Body of pancreas (tissue), 4 donors: ENCODE measurements around the gene PRR16. TPM values are rescaled to one million over a fixed set of nuclear protein-coding genes. Genes with fewer than 3 reads are reported as not detected.

ENCODE experiments used
- ATAC-seq: fragments of 150-250 bp; one replicate; pipeline ENCODE4 v1.9.1; 2016
- DNase-seq, 4 donors: peaks; one replicate each; pipeline ENCODE4 v3.0.0-alpha.2; 2019
- H3K27ac ChIP-seq, 4 donors: fragments of 200-600 bp; sonication (generic); 1 replicate in 3 of 4; 2 replicates in 1 of 4; pipeline versions ENCODE4 v1.5.1 to v1.6.1; 2016 to 2019; ENCODE audit warnings: mild to moderate bottlenecking in 1 of 4, mixed read lengths in 1 of 4, moderate library complexity in 1 of 4
- H3K27me3 ChIP-seq, 2 donors: fragments of 200-600 bp; sonication (generic); one replicate each; pipeline ENCODE4 v1.6.0; 2016; ENCODE audit warnings: mild to moderate bottlenecking in 1 of 2
- H3K36me3 ChIP-seq, 2 donors: fragments of 200-600 bp; sonication (generic); replicated peaks in 1 of 2; 2 replicates each; pipeline ENCODE4 v1.5.1; 2016; ENCODE audit warnings: low read depth in 2 of 2; ENCODE audit not compliant: insufficient read depth in 1 of 2
- H3K4me1 ChIP-seq: fragments of 200-600 bp; sonication (generic); one replicate; pipeline ENCODE4 v1.6.0; 2016
- H3K4me3 ChIP-seq, 2 donors: fragments of 200-600 bp; sonication (generic); 1 replicate in 1 of 2; 2 replicates in 1 of 2; pipeline ENCODE4 v1.5.1; 2016 to 2019
- H3K9me3 ChIP-seq, 3 donors: fragments of 200-600 bp; sonication (generic); 1 replicate in 2 of 3; 2 replicates in 1 of 3; pipeline ENCODE4 v1.5.1; 2016
- CTCF ChIP-seq, 7 experiments: fragments of 450-650 bp in 4 of 7; fragments of 200-600 bp in 3 of 7; sonication (generic) in 3 of 7; IDR thresholded peaks; one replicate each; pipeline ENCODE4 v1.5.1; 2016 to 2019; ENCODE audit warnings: antibody characterized with exemption in 7 of 7
- POLR2A ChIP-seq, 3 donors: fragments of 450-650 bp; IDR thresholded peaks; one replicate each; pipeline ENCODE4 v1.6.1; 2016; ENCODE audit warnings: antibody characterized with exemption in 3 of 3, mild to moderate bottlenecking in 2 of 3
- WGBS, 2 donors: methylation state at CpG; one replicate each; pipeline ENCODE4 v1.1.5; 2017; 5-methylcytosine and 5-hydroxymethylcytosine counted together
- intact Hi-C: fragments of 100-400 bp; cut with DNase I; formaldehyde crosslinking; loops from one replicate; pipeline ENCODE4 v1.15.1; 2023
- total RNA-seq, 2 donors: library from RNA; depleted of rRNA; stranded (reverse); fragments of >200 nt; gene quantifications; one replicate each; pipeline ENCODE4 v1.1.0, GENCODE V29; 2016

PRR16 gene
- total RNA-seq, 2 donors from 2014 or later: 0.78 to 0.99 TPM

GRCh38 chr5:120628156-120628555 lies 164.1 kb downstream of the PRR16 start:
- H3K36me3 ChIP-seq: no peaks in the 10 kb centered on the region
- ATAC-seq (no peak), DNase-seq (no peak)
- no peak for TF ChIP-seq POLR2A (IDR thresholded peaks at IDR 0.05)
- TF ChIP-seq CTCF (IDR thresholded peaks at IDR 0.05): no peak
- WGBS, 2 donors: 84 to 88% methylated on average over 3 of the region's 3 CpGs
- no peaks in the 10 kb centered on the region for H3K4me1 ChIP-seq
- no peaks in the 10 kb centered on the region for H3K9me3 ChIP-seq
- H3K27ac ChIP-seq: no peak overlapping the region
- no peaks in the 10 kb centered on the region for H3K27me3 ChIP-seq
- intact Hi-C loops: no loop called here
- H3K4me3 ChIP-seq: no peak overlapping the region

GRCh38 chr5:120630550-120630949 lies 166.4 kb downstream of the PRR16 start:
- H3K9me3 ChIP-seq: no peaks in the 10 kb centered on the region
- TF ChIP-seq CTCF (IDR thresholded peaks at IDR 0.05) (no peak), POLR2A (IDR thresholded peaks at IDR 0.05) (no peak)
- ATAC-seq (no peak), DNase-seq (no peak)
- H3K4me3 ChIP-seq: no peak overlapping the region
- no peaks in the 10 kb centered on the region for H3K4me1 ChIP-seq
- intact Hi-C loops: no loop called here
- no peak overlapping the region for H3K27ac ChIP-seq
- H3K36me3 ChIP-seq: no peaks in the 10 kb centered on the region
- no peaks in the 10 kb centered on the region for H3K27me3 ChIP-seq
- 66 to 73% methylated on average over 5 of the region's 5 CpGs for WGBS, 2 donors

- no peaks in the 10 kb centered on the region for H3K4me1 ChIP-seq
- ATAC-seq (no peak), DNase-seq (no peak)
- H3K36me3 ChIP-seq: no peaks in the 10 kb centered on the region
- H3K27ac ChIP-seq: no peak overlapping the region
- intact Hi-C loops: no loop called here
- TF ChIP-seq CTCF (IDR thresholded peaks at IDR 0.05) (no peak), POLR2A (IDR thresholded peaks at IDR 0.05) (no peak)
- 66 to 75% methylated on average over 2 of the region's 2 CpGs for WGBS, 2 donors
- H3K9me3 ChIP-seq: no peaks in the 10 kb centered on the region
- no peak overlapping the region for H3K4me3 ChIP-seq
- H3K27me3 ChIP-seq: no peaks in the 10 kb centered on the region
These were observed 167.5 kb downstream of the PRR16 start for GRCh38 chr5:120631611-120632010.

GRCh38 chr5:120632430-120632829 lies 168.3 kb downstream of the PRR16 start:
- Histone ChIP-seq H3K27ac (no peak overlapping the region), H3K4me1 (no peaks in the 10 kb centered on the region), H3K27me3 (no peaks in the 10 kb centered on the region), H3K9me3 (no peaks in the 10 kb centered on the region), H3K36me3 (no peaks in the 10 kb centered on the region), H3K4me3 (no peak overlapping the region)
- ATAC-seq (no peak), DNase-seq (no peak)
- TF ChIP-seq CTCF (IDR thresholded peaks at IDR 0.05): no peak
- TF ChIP-seq POLR2A (IDR thresholded peaks at IDR 0.05): no peak
- intact Hi-C loops: no loop called here
- WGBS, 2 donors: 88 to 97% methylated on average over 3 of the region's 3 CpGs

GRCh38 chr5:120638449-120638848 lies 174.3 kb downstream of the PRR16 start:
- H3K36me3 ChIP-seq: no peaks in the 10 kb centered on the region
- ATAC-seq (no peak), DNase-seq (no peak)
- intact Hi-C loops: no loop called here
- H3K27ac ChIP-seq: no peak overlapping the region
- no peaks in the 10 kb centered on the region for H3K4me1 ChIP-seq
- 50 to 52% methylated on average over 3 of the region's 3 CpGs for WGBS, 2 donors
- H3K27me3 ChIP-seq: no peaks in the 10 kb centered on the region
- TF ChIP-seq POLR2A (IDR thresholded peaks at IDR 0.05): no peak
- no peak for TF ChIP-seq CTCF (IDR thresholded peaks at IDR 0.05)
- no peaks in the 10 kb centered on the region for H3K9me3 ChIP-seq
- H3K4me3 ChIP-seq: no peak overlapping the region
